Keratinocyte (primary cell): ENCODE results near the gene PI4KA. TPM values are rescaled to one million over a fixed set of nuclear protein-coding genes. Genes with fewer than 3 reads are reported as not detected.
"Not testable (repeated sequence)": the region's sequence is repeated elsewhere in the genome, so short reads cannot be mapped to it uniquely, and the experiment has no call there.

ENCODE experiments used
- DNase-seq: peaks from one replicate; pipeline ENCODE4 v3.0.0-alpha.2; 2011; ENCODE audit warnings: low read depth, missing footprints, low spot score
- FAIRE-seq: peaks from 2 replicates; lab custom pipeline; 2011; peaks lifted over from hg19 to GRCh38; lab: Jason Lieb, UNC
- H2AFZ ChIP-seq: 2 replicates; pipeline ENCODE4 v1.6.0; 2012; ENCODE audit warnings: low read length, control low read depth, inconsistent platforms; ENCODE audit not compliant: control insufficient read depth
- H3K27ac ChIP-seq: 2 replicates; pipeline ENCODE4 v1.5.1; 2011; ENCODE audit warnings: low read length; ENCODE audit not compliant: control insufficient read depth, insufficient read depth
- H3K27me3 ChIP-seq: 3 replicates; pipeline ENCODE4 v1.6.0; 2011; ENCODE audit warnings: low read length; ENCODE audit not compliant: control insufficient read depth, insufficient read depth; ENCODE audit errors: extremely low read depth
- H3K36me3 ChIP-seq, 2 experiments: 2 replicates in 1 of 2; 3 replicates in 1 of 2; pipeline ENCODE4 v1.5.1; 2011; ENCODE audit warnings: low read length in 2 of 2, mild to moderate bottlenecking in 1 of 2; ENCODE audit not compliant: control insufficient read depth in 2 of 2, insufficient read depth in 2 of 2; ENCODE audit errors: extremely low read depth in 1 of 2
- H3K4me1 ChIP-seq: 3 replicates; pipeline ENCODE4 v1.5.1; 2011; ENCODE audit warnings: low read length; ENCODE audit not compliant: control insufficient read depth, insufficient read depth; ENCODE audit errors: extremely low read depth
- H3K4me2 ChIP-seq: 3 replicates; pipeline ENCODE4 v1.6.0; 2011; ENCODE audit warnings: low read depth, low read length; ENCODE audit not compliant: control insufficient read depth, insufficient read depth; ENCODE audit errors: extremely low read depth
- H3K4me3 ChIP-seq, 3 experiments: fragments of 200-600 bp in 1 of 3; sonication (generic) in 1 of 3; 2 replicates in 2 of 3; 3 replicates in 1 of 3; pipeline ENCODE4 v1.5.1; 2011 to 2016; ENCODE audit warnings: low read length in 3 of 3, mild to moderate bottlenecking in 3 of 3, control low read depth in 2 of 3, inconsistent platforms in 1 of 3, low read depth in 1 of 3, mixed read lengths in 1 of 3, mixed run types in 1 of 3, moderate library complexity in 1 of 3; ENCODE audit not compliant: control insufficient read depth in 2 of 3, insufficient read depth in 2 of 3; ENCODE audit errors: extremely low read depth in 1 of 3
- H3K79me2 ChIP-seq: 2 replicates; pipeline ENCODE4 v1.6.0; 2012; ENCODE audit warnings: low read length; ENCODE audit not compliant: control insufficient read depth, insufficient read depth
- H3K9ac ChIP-seq: 3 replicates; pipeline ENCODE4 v1.6.0; 2011; ENCODE audit warnings: low read length; ENCODE audit not compliant: control insufficient read depth, insufficient read depth; ENCODE audit errors: extremely low read depth
- H3K9me1 ChIP-seq: 3 replicates; pipeline ENCODE4 v1.6.0; 2011; ENCODE audit warnings: low read length; ENCODE audit not compliant: control insufficient read depth, insufficient read depth; ENCODE audit errors: extremely low read depth
- H3K9me3 ChIP-seq: 2 replicates; pipeline ENCODE4 v1.5.1; 2012; ENCODE audit warnings: low read depth, low read length; ENCODE audit not compliant: control insufficient read depth
- H4K20me1 ChIP-seq: 3 replicates; pipeline ENCODE4 v1.6.0; 2011; ENCODE audit warnings: low read length; ENCODE audit not compliant: control insufficient read depth, insufficient read depth; ENCODE audit errors: extremely low read depth
- CTCF ChIP-seq, 3 experiments: IDR thresholded peaks in 1 of 3; conservative IDR thresholded peaks in 1 of 3; optimal IDR thresholded peaks in 1 of 3; 2 replicates in 2 of 3; 3 replicates in 1 of 3; pipeline versions ENCODE3 to v1.5.1; 2011; ENCODE audit warnings: low read length in 3 of 3, mild to moderate bottlenecking in 3 of 3, moderate library complexity in 2 of 3, control low read depth in 1 of 3, inconsistent platforms in 1 of 3; ENCODE audit not compliant: insufficient read depth in 2 of 3; ENCODE audit errors: extremely low read depth in 1 of 3
- EZH2 ChIP-seq: IDR thresholded peaks from one replicate; pipeline ENCODE4 v1.6.1; 2012; ENCODE audit warnings: inconsistent platforms, mild to moderate bottlenecking, low read length, moderate library complexity
- dilution Hi-C: fragments of 300-500 bp; cut with MboI; formaldehyde crosslinking; loops from one replicate; pipeline ENCODE4 v1.7.0; 2020; ENCODE audit warnings: low sequenced_read_pairs; ENCODE audit not compliant: extremely low pct_ligation_motif_present
- polyA plus RNA-seq, 5 experiments: library from polyadenylated mRNA; depleted of rRNA in 3 of 5; stranded (reverse) in 3 of 5; stranded (forward) in 1 of 5; unstranded in 1 of 5; fragments of >200 nt; gene quantifications; 1 replicate in 1 of 5; 2 replicates in 3 of 5; 3 replicates in 1 of 5; pipeline versions ENCODE4 v1.2.1 to v1.2.3, GENCODE V29; 2011 to 2012; ENCODE audit warnings: missing spikeins in 2 of 5, low read depth in 1 of 5, low replicate concordance in 1 of 5

PI4KA gene
- polyA plus RNA-seq, 1 donor (not counting 4 experiments of a cell fraction or from before 2014, with no cell fraction given), result 13.6 TPM

DNA sequence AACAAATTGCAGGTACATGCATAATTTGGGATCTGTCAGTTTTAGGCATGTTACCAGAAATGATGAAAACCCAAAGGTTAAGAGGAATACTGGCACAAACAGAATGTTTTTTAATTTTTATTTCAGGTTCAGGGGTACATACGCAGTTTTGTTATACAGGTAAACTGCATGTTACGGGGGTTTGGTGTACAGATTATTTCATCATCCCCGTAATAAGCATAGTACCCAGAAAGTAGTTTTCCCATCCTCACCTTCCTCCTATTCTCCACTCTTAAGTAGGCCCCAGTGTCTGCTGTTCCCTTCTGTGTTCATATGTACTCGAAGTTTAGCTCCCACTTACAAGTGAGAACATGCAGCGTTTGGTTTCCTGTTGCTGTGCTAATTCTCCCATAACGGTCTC, 33.0 kb downstream of the PI4KA start:
- H2AFZ ChIP-seq, result no peak overlapping the region
- DNase-seq (no peak), FAIRE-seq (no peak)
- H3K36me3 ChIP-seq, result peaks cover 0 to 2% of the 10 kb centered on the region in 2 experiments
- H3K4me2 ChIP-seq, result no peak overlapping the region
- no peak overlapping the region for H3K9ac ChIP-seq
- dilution Hi-C loops, result no loop called here
- H3K4me1 ChIP-seq, result no peaks in the 10 kb centered on the region
- H3K9me1 ChIP-seq, result no peaks in the 10 kb centered on the region
- no peaks in the 10 kb centered on the region for H3K9me3 ChIP-seq
- H3K4me3 ChIP-seq, result no peak overlapping the region
- TF ChIP-seq EZH2 (no peak), CTCF (optimal IDR thresholded peaks at IDR 0.05 in 1 of 3, IDR thresholded peaks at IDR 0.05 in 1 of 3, conservative IDR thresholded peaks at IDR 0.05 in 1 of 3; ENCODE audit: extremely low read depth in 1 of 3, insufficient read depth in 2 of 3, low read length in 3 of 3) (no peak)
- no peaks in the 10 kb centered on the region for H3K27me3 ChIP-seq
- H4K20me1 ChIP-seq, result no peaks in the 10 kb centered on the region
- no peaks in the 10 kb centered on the region for H3K79me2 ChIP-seq
- H3K27ac ChIP-seq, result no peak overlapping the region

- H3K4me1 ChIP-seq, H2AFZ ChIP-seq, FAIRE-seq, H4K20me1 ChIP-seq, H3K4me3 ChIP-seq, dilution Hi-C loops, H3K9me3 ChIP-seq, H3K79me2 ChIP-seq, DNase-seq, H3K9ac ChIP-seq, H3K9me1 ChIP-seq, H3K27me3 ChIP-seq, H3K4me2 ChIP-seq, H3K36me3 ChIP-seq, H3K27ac ChIP-seq: not testable (repeated sequence)
Measured at GRCh38 chr22:20825216-20825615, 33.4 kb downstream of the PI4KA start.

DNA sequence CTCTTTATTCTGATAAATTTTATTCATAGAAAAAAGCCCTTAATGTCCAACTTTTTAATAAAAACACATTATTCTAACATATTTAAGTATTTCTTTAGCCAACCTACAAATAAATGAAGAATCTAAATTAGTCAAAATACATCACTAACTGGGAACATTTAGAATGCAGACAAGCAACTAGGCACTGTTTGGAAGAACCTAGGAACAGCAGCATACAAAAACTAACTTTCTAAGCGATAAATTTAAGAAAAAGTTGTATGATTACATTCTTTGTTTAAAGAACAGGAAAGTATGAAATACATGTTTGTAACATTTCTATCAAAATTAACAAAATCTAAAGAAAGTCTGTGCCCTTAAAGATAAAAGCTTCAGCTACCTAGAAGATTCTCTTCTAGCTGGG, 35.3 kb downstream of the PI4KA start:
- H4K20me1 ChIP-seq, result no peaks in the 10 kb centered on the region
- H3K36me3 ChIP-seq, result peaks cover 7% of the 10 kb centered on the region in 2 experiments
- H3K79me2 ChIP-seq, result no peaks in the 10 kb centered on the region
- DNase-seq, result no peak
- TF ChIP-seq CTCF (optimal IDR thresholded peaks at IDR 0.05 in 1 of 3, IDR thresholded peaks at IDR 0.05 in 1 of 3, conservative IDR thresholded peaks at IDR 0.05 in 1 of 3; ENCODE audit: extremely low read depth in 1 of 3, insufficient read depth in 2 of 3, low read length in 3 of 3) (no peak), EZH2 (no peak)
- dilution Hi-C loops, result no loop called here
- no peaks in the 10 kb centered on the region for H3K9me1 ChIP-seq
- H2AFZ ChIP-seq, result no peak overlapping the region
- H3K4me1 ChIP-seq, result no peaks in the 10 kb centered on the region
- H3K4me3 ChIP-seq, result no peak overlapping the region
- H3K9me3 ChIP-seq, result no peaks in the 10 kb centered on the region
- H3K27ac ChIP-seq, result no peak overlapping the region
- H3K9ac ChIP-seq, result no peak overlapping the region
- no peak overlapping the region for H3K4me2 ChIP-seq
- H3K27me3 ChIP-seq, result no peaks in the 10 kb centered on the region
- FAIRE-seq, result no peak
